Measurements from ENCODE around the gene QPCT. TPM values are rescaled to one million over a fixed set of nuclear protein-coding genes. Genes with fewer than 3 reads are reported as not detected.

QPCT gene
- polyA plus RNA-seq, 1 of the 3 experiments (the other 2 are of a cell fraction), result 0.12 TPM

- TF ChIP-seq PBX3 (IDR thresholded peaks at IDR 0.05) (no peak), EP300 (IDR thresholded peaks at IDR 0.05; ENCODE audit: borderline replicate concordance in 1 of 2, low read depth in 1 of 2, low read length in 1 of 2) (no peak), FOSL2 (IDR thresholded peaks at IDR 0.05; ENCODE audit: borderline replicate concordance, low read depth) (no peak), RXRA (IDR thresholded peaks at IDR 0.05; ENCODE audit: borderline replicate concordance, low read depth) (no peak), MXI1 (IDR thresholded peaks at IDR 0.05; ENCODE audit: low read depth, low read length) (no peak)
Measured at GRCh38 chr2:37337620-37338280, 6.7 kb upstream of the QPCT start (continued).

GRCh38 chr2:37338933-37339332, 5.5 kb upstream of the QPCT start:
- Histone ChIP-seq H3K4me3 (ENCODE audit: low read depth in 2 of 2, low read length in 1 of 2) (no peak overlapping the region), H4K20me1 (ENCODE audit: insufficient read depth) (no peaks in the 10 kb centered on the region), H3K9me3 (no peaks in the 10 kb centered on the region), H3K27me3 (ENCODE audit: insufficient read depth) (no peaks in the 10 kb centered on the region), H3K36me3 (replicated peaks in 1 of 2; ENCODE audit: control insufficient read depth in 1 of 2, insufficient read depth in 2 of 2, low read length in 1 of 2) (no peaks in the 10 kb centered on the region), H3K27ac (ENCODE audit: low read depth in 2 of 2, low read length in 1 of 2) (no peak overlapping the region; a peak in 1 of 4 replicates), H3K9ac (no peak overlapping the region), H2AFZ (ENCODE audit: low read depth) (no peak overlapping the region), H3K9me2 (no peaks in the 10 kb centered on the region), H3K4me1 (ENCODE audit: control insufficient read depth in 1 of 2, insufficient read depth in 2 of 2, low read depth in 1 of 2, low read length in 1 of 2) (peaks cover 8 to 11% of the 10 kb centered on the region in 2 experiments; a peak in 2 of 4 replicates), H3K79me2 (ENCODE audit: insufficient read depth) (no peaks in the 10 kb centered on the region), H3K4me2 (no peak overlapping the region), H3F3A (replicated peaks; ENCODE audit: insufficient read depth) (peaks cover 5% of the 10 kb centered on the region)
- TF ChIP-seq GATA2 (CRISPR knock-in tag; IDR thresholded peaks at IDR 0.05) (peak; percentile 32; the same call in 1 of the 2 replicates), GABPA (IDR thresholded peaks at IDR 0.05; ENCODE audit: low read depth) (no peak)
- POLR2A ChIA-PET, result no interaction called here
- CTCF ChIA-PET, result interaction anchor here (1.1 to 3.0 kb wide), 5 partner anchors 11 to 57 kb away, joined by 3 to 11 read pairs (median 5); no protein-coding TSS in a partner anchor
- 75% methylated on average over 4 of the region's 4 CpGs for WGBS (ENCODE audit: low lambda C conversion rate)
- DNase-seq, result no peak

- H3K9ac ChIP-seq, result no peak overlapping the region
- no peak overlapping the region for H3K4me3 ChIP-seq (ENCODE audit: low read depth in 2 of 2, low read length in 1 of 2)
- H3K4me1 ChIP-seq (ENCODE audit: control insufficient read depth in 1 of 2, insufficient read depth in 2 of 2, low read depth in 1 of 2, low read length in 1 of 2), result peaks cover 8 to 11% of the 10 kb centered on the region in 2 experiments; a peak in 2 of 4 replicates
- CTCF ChIA-PET, result interaction anchor here (0.8 to 3.6 kb wide), 5 partner anchors 10 to 537 kb away, joined by 3 to 16 read pairs (median 4); no protein-coding TSS in a partner anchor
- H3K9me3 ChIP-seq, result no peaks in the 10 kb centered on the region
- no peak overlapping the region for H3K4me2 ChIP-seq
- 81% methylated on average over 3 of the region's 3 CpGs for WGBS (ENCODE audit: low lambda C conversion rate)
- POLR2A ChIA-PET, result interaction anchor here (0.7 kb wide), 1 partner anchor 82 kb away, joined by 3 read pairs; no protein-coding TSS in a partner anchor
- no peak overlapping the region for H2AFZ ChIP-seq (ENCODE audit: low read depth)
- no peaks in the 10 kb centered on the region for H3K36me3 ChIP-seq (replicated peaks in 1 of 2; ENCODE audit: control insufficient read depth in 1 of 2, insufficient read depth in 2 of 2, low read length in 1 of 2)
- no peak overlapping the region for H3K27ac ChIP-seq (ENCODE audit: low read depth in 2 of 2, low read length in 1 of 2)
- H3K27me3 ChIP-seq (ENCODE audit: insufficient read depth), result no peaks in the 10 kb centered on the region
- H3F3A ChIP-seq (replicated peaks; ENCODE audit: insufficient read depth), result peaks cover 6% of the 10 kb centered on the region
- TF ChIP-seq REST (IDR thresholded peaks at IDR 0.05; ENCODE audit: low read depth, low read length) (no peak), NFIC (IDR thresholded peaks at IDR 0.05; ENCODE audit: borderline replicate concordance) (no peak), RAD21 (IDR thresholded peaks at IDR 0.05; ENCODE audit: low read length) (no peak), MXI1 (IDR thresholded peaks at IDR 0.05; ENCODE audit: low read depth, low read length) (no peak), SIN3A (IDR thresholded peaks at IDR 0.05; ENCODE audit: borderline replicate concordance, low read depth, low read length) (no peak), TCF12 (IDR thresholded peaks at IDR 0.05) (no peak), GATA2 (CRISPR knock-in tag; IDR thresholded peaks at IDR 0.05) (no peak), GABPA (IDR thresholded peaks at IDR 0.05; ENCODE audit: low read depth) (no peak), PBX3 (IDR thresholded peaks at IDR 0.05) (no peak), RCOR1 (IDR thresholded peaks at IDR 0.05; ENCODE audit: low read length) (no peak), USF2 (IDR thresholded peaks at IDR 0.05; ENCODE audit: borderline replicate concordance, low read depth, low read length) (no peak)
- no peaks in the 10 kb centered on the region for H4K20me1 ChIP-seq (ENCODE audit: insufficient read depth)
- no peaks in the 10 kb centered on the region for H3K9me2 ChIP-seq
- DNase-seq, result no peak
- no peaks in the 10 kb centered on the region for H3K79me2 ChIP-seq (ENCODE audit: insufficient read depth)
Measured at GRCh38 chr2:37340637-37341036, 3.8 kb upstream of the QPCT start.

Data from SK-N-SH (cell line).